ENCODE results near the gene BLCAP.
"Not testable (repeated sequence)": the region's sequence is repeated elsewhere in the genome, so short reads cannot be mapped to it uniquely, and the experiment has no call there.

The BLCAP gene

GRCh38 chr20:37527638-37528445 is at the start of gene BLCAP:
BLCAP (minus strand) TSS chr20:37527876; CDS start chr20:37519174, 8,702 bp downstream.
- H3K9me3 ChIP-seq = peaks cover 3% of the 10 kb centered on the region; the same call in 1 of the 2 replicates
- H3K4me1 ChIP-seq = peaks cover 12% of the 10 kb centered on the region
- peak; percentile 79 to 94 for DNase-seq (ENCODE audit: low spot score in 2 of 2)
- H3K36me3 ChIP-seq (replicated peaks) = no peaks in the 10 kb centered on the region; the same call in 1 of the 2 replicates
- in situ Hi-C loops (cut with MboI; ENCODE audit: low sequenced_read_pairs) = loop anchor here (5.0 kb wide), 2 partner anchors 121 to 331 kb away; no protein-coding TSS in a partner anchor
- no peaks in the 10 kb centered on the region for H3K27me3 ChIP-seq (ENCODE audit: low read depth)
- H3K4me3 ChIP-seq = peak within 1 kb of the TSS; percentile 98

GRCh38 chr20:37577436-37577835 is 49.8 kb upstream of the BLCAP start:
- H3K4me3 ChIP-seq; H3K36me3 ChIP-seq (replicated peaks); H3K27me3 ChIP-seq (ENCODE audit: low read depth); in situ Hi-C loops (cut with MboI; ENCODE audit: low sequenced_read_pairs); H3K4me1 ChIP-seq; DNase-seq (ENCODE audit: low spot score in 2 of 2); H3K9me3 ChIP-seq: not testable (repeated sequence)

GRCh38 chr20:37576911-37577310 is 49.2 kb upstream of the BLCAP start:
- Histone ChIP-seq H3K9me3 (no peaks in the 10 kb centered on the region), H3K4me3 (no peak overlapping the region), H3K36me3 (replicated peaks) (no peaks in the 10 kb centered on the region), H3K4me1 (no peaks in the 10 kb centered on the region), H3K27me3 (ENCODE audit: low read depth) (no peaks in the 10 kb centered on the region)
- in situ Hi-C loops (cut with MboI; ENCODE audit: low sequenced_read_pairs) = no loop called here
- no peak for DNase-seq (ENCODE audit: low spot score in 2 of 2)

- Histone ChIP-seq H3K36me3 (replicated peaks) (no peaks in the 10 kb centered on the region), H3K4me1 (no peaks in the 10 kb centered on the region), H3K27me3 (ENCODE audit: low read depth) (0 out of 2 replicates have a peak, but pooled peaks cover 2% of the 10 kb centered on the region), H3K4me3 (no peak overlapping the region), H3K9me3 (no peaks in the 10 kb centered on the region)
- in situ Hi-C loops (cut with MboI; ENCODE audit: low sequenced_read_pairs) = no loop called here
- DNase-seq (ENCODE audit: low spot score in 2 of 2) = no peak
Observed at GRCh38 chr20:37575884-37576283, 48.2 kb upstream of the BLCAP start.

GRCh38 chr20:37574199-37574890 is 46.7 kb upstream of the BLCAP start:
- Histone ChIP-seq H3K4me1 (no peaks in the 10 kb centered on the region), H3K36me3 (replicated peaks) (no peaks in the 10 kb centered on the region), H3K9me3 (no peaks in the 10 kb centered on the region), H3K4me3 (no peak overlapping the region), H3K27me3 (ENCODE audit: low read depth) (peaks cover 11% of the 10 kb centered on the region)
- no peak for DNase-seq (ENCODE audit: low spot score in 2 of 2)
- in situ Hi-C loops (cut with MboI; ENCODE audit: low sequenced_read_pairs) = loop anchor here (25.0 kb wide), 1 partner anchor 638 kb away; no protein-coding TSS in a partner anchor

- Histone ChIP-seq H3K9me3 (no peaks in the 10 kb centered on the region), H3K36me3 (replicated peaks) (no peaks in the 10 kb centered on the region)
Observed at GRCh38 chr20:37573626-37574198, 46.0 kb upstream of the BLCAP start.

GRCh38 chr20:37571033-37571432 is 43.4 kb upstream of the BLCAP start:
- no peaks in the 10 kb centered on the region for H3K9me3 ChIP-seq
- H3K36me3 ChIP-seq (replicated peaks) = no peaks in the 10 kb centered on the region
- no peak overlapping the region for H3K4me3 ChIP-seq
- peaks cover 11% of the 10 kb centered on the region for H3K27me3 ChIP-seq (ENCODE audit: low read depth)
- peaks cover 11% of the 10 kb centered on the region for H3K4me1 ChIP-seq
- in situ Hi-C loops (cut with MboI; ENCODE audit: low sequenced_read_pairs) = loop anchor here (25.0 kb wide), 1 partner anchor 641 kb away; no protein-coding TSS in a partner anchor
- DNase-seq (ENCODE audit: low spot score in 2 of 2) = no peak

More at GRCh38 chr20:37573626-37574198, 46.0 kb upstream of the BLCAP start:
- H3K4me1 ChIP-seq = no peaks in the 10 kb centered on the region
- in situ Hi-C loops (cut with MboI; ENCODE audit: low sequenced_read_pairs) = loop anchor here (25.0 kb wide), 1 partner anchor 639 kb away; no protein-coding TSS in a partner anchor
- no peak overlapping the region for H3K4me3 ChIP-seq
- DNase-seq (ENCODE audit: low spot score in 2 of 2) = no peak
- H3K27me3 ChIP-seq (ENCODE audit: low read depth) = peaks cover 11% of the 10 kb centered on the region

- Histone ChIP-seq H3K9me3 (no peaks in the 10 kb centered on the region), H3K27me3 (ENCODE audit: low read depth) (peaks cover 11% of the 10 kb centered on the region), H3K36me3 (replicated peaks) (no peaks in the 10 kb centered on the region), H3K4me3 (no peak overlapping the region), H3K4me1 (peaks cover 11% of the 10 kb centered on the region)
- DNase-seq (ENCODE audit: low spot score in 2 of 2) = no peak
- in situ Hi-C loops (cut with MboI; ENCODE audit: low sequenced_read_pairs) = loop anchor here (25.0 kb wide), 1 partner anchor 642 kb away; no protein-coding TSS in a partner anchor
Observed at GRCh38 chr20:37570419-37570818, 42.7 kb upstream of the BLCAP start.

- Histone ChIP-seq H3K4me1 (peaks cover 11% of the 10 kb centered on the region), H3K4me3 (no peak overlapping the region), H3K36me3 (replicated peaks) (no peaks in the 10 kb centered on the region), H3K27me3 (ENCODE audit: low read depth) (peaks cover 11% of the 10 kb centered on the region), H3K9me3 (no peaks in the 10 kb centered on the region)
- peak; percentile 32 to 59 for DNase-seq (ENCODE audit: low spot score in 2 of 2)
- in situ Hi-C loops (cut with MboI; ENCODE audit: low sequenced_read_pairs) = loop anchor here (5.0 to 25.0 kb wide), 2 partner anchors 424 to 644 kb away; no protein-coding TSS in a partner anchor
Observed at GRCh38 chr20:37567671-37568588, 40.3 kb upstream of the BLCAP start.

- no peak overlapping the region for H3K4me3 ChIP-seq
- no peaks in the 10 kb centered on the region for H3K9me3 ChIP-seq
- peaks cover 11% of the 10 kb centered on the region for H3K27me3 ChIP-seq (ENCODE audit: low read depth)
- in situ Hi-C loops (cut with MboI; ENCODE audit: low sequenced_read_pairs) = loop anchor here (5.0 to 25.0 kb wide), 2 partner anchors 425 to 645 kb away; no protein-coding TSS in a partner anchor
- H3K4me1 ChIP-seq = peaks cover 11% of the 10 kb centered on the region
- no peaks in the 10 kb centered on the region for H3K36me3 ChIP-seq (replicated peaks)
- DNase-seq (ENCODE audit: low spot score in 2 of 2) = peak; percentile 5 to 32
Observed at GRCh38 chr20:37567331-37567665, 39.6 kb upstream of the BLCAP start.

- H3K27me3 ChIP-seq (ENCODE audit: low read depth) = peaks cover 11% of the 10 kb centered on the region
- H3K9me3 ChIP-seq = no peaks in the 10 kb centered on the region
- in situ Hi-C loops (cut with MboI; ENCODE audit: low sequenced_read_pairs) = loop anchor here (5.0 to 25.0 kb wide), 2 partner anchors 426 to 646 kb away; no protein-coding TSS in a partner anchor
- H3K4me1 ChIP-seq = peaks cover 11% of the 10 kb centered on the region
- H3K4me3 ChIP-seq = no peak overlapping the region
- no peaks in the 10 kb centered on the region for H3K36me3 ChIP-seq (replicated peaks)
- no peak for DNase-seq (ENCODE audit: low spot score in 2 of 2)
Observed at GRCh38 chr20:37566590-37567330, 39.1 kb upstream of the BLCAP start.

GRCh38 chr20:37565134-37565811 is 37.6 kb upstream of the BLCAP start:
- DNase-seq (ENCODE audit: low spot score in 2 of 2) = no peak
- Histone ChIP-seq H3K4me3 (no peak overlapping the region), H3K4me1 (peaks cover 11% of the 10 kb centered on the region), H3K27me3 (ENCODE audit: low read depth) (peaks cover 4% of the 10 kb centered on the region), H3K36me3 (replicated peaks) (no peaks in the 10 kb centered on the region), H3K9me3 (no peaks in the 10 kb centered on the region)
- in situ Hi-C loops (cut with MboI; ENCODE audit: low sequenced_read_pairs) = loop anchor here (5.0 to 25.0 kb wide), 2 partner anchors 427 to 647 kb away; no protein-coding TSS in a partner anchor

Data from HAP-1 (cell line).